SK-N-SH (cell line): Measurements from ENCODE around the gene CD99L2.

Experiments
- CHD2 ChIP-seq: fragments of 150-350 bp; IDR thresholded peaks from 2 replicates; pipeline ENCODE4 v1.6.1; 2018; ENCODE audit warnings: low read length; ENCODE audit not compliant: partially characterized antibody
- EP300 ChIP-seq, 2 experiments: IDR thresholded peaks; 2 replicates each; pipeline versions ENCODE4 v1.4.0 to v1.6.1; 2012; ENCODE audit warnings: borderline replicate concordance in 1 of 2, low read depth in 1 of 2, low read length in 1 of 2
- EZH2phosphoT487 ChIP-seq: fragments of 200-600 bp; sonication (generic); IDR thresholded peaks from 2 replicates; pipeline ENCODE4 v1.6.1; 2017; ENCODE audit warnings: low read depth, mixed run types, mild to moderate bottlenecking, antibody characterized with exemption, moderate library complexity, borderline replicate concordance
- MXI1 ChIP-seq: IDR thresholded peaks from 2 replicates; pipeline ENCODE4 v1.6.1; 2012; ENCODE audit warnings: mild to moderate bottlenecking, low read depth, low read length, improper control_type of control experiment
- NFIC ChIP-seq: IDR thresholded peaks from 2 replicates; pipeline ENCODE4 v1.4.0; 2012; ENCODE audit warnings: borderline replicate concordance
- POLR2AphosphoS5 ChIP-seq: IDR thresholded peaks from 2 replicates; pipeline ENCODE4 v1.6.1; 2012; ENCODE audit warnings: low read depth, low read length
- RXRA ChIP-seq: IDR thresholded peaks from 2 replicates; pipeline ENCODE4 v1.4.0; 2012; ENCODE audit warnings: low read depth, mild to moderate bottlenecking, borderline replicate concordance
- SIN3A ChIP-seq: IDR thresholded peaks from 2 replicates; pipeline ENCODE4 v1.6.1; 2012; ENCODE audit warnings: low read depth, mild to moderate bottlenecking, low read length, moderate library complexity, borderline replicate concordance
- SMC3 ChIP-seq: IDR thresholded peaks from 2 replicates; pipeline ENCODE4 v1.6.1; 2012; ENCODE audit warnings: low read depth, low read length, improper control_type of control experiment
- TAF1 ChIP-seq: IDR thresholded peaks from 2 replicates; pipeline ENCODE4 v1.6.1; 2012; ENCODE audit warnings: low read depth, mild to moderate bottlenecking, low read length, moderate library complexity, borderline replicate concordance
- TEAD4 ChIP-seq: IDR thresholded peaks from 2 replicates; pipeline ENCODE4 v1.4.0; 2012; ENCODE audit warnings: mild to moderate bottlenecking, borderline replicate concordance; ENCODE audit not compliant: insufficient read depth
- YY1 ChIP-seq: IDR thresholded peaks from 2 replicates; pipeline ENCODE4 v1.4.0; 2012; ENCODE audit warnings: low read depth, mild to moderate bottlenecking
- TF ChIP-seq, protein P1 (sequence below): fragments of 200-600 bp; sonication (generic); IDR thresholded peaks from 2 replicates; pipeline ENCODE4 v1.6.1; 2017; ENCODE audit warnings: antibody characterized with exemption, mild to moderate bottlenecking, moderate library complexity
- TF ChIP-seq, protein P2 (sequence below): IDR thresholded peaks from 2 replicates; pipeline ENCODE4 v1.4.0; 2012; ENCODE audit warnings: low read depth

DNA sequence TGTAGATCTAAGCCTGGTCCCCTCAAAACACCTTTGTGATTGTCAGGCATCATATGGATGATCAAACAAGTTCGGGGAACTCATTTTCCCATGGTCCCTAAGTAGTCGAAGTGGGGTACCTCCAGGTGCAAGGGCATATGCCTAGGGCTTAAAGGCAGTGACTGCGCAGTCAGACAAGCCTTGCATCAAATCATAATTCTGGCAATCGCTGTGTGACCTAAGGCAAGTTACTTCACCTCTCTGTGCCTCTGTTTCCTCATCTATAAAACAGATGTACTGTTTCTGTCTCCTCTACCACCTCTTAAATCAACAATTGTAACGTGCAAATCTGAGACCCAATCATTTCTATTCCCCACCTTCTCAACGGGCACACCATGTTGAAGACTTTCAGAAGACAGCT is 1.8 kb downstream of the CD99L2 start:
- no peak for TF ChIP-seq YY1
- no peak for TF ChIP-seq NFIC
- TF ChIP-seq CHD2 = no peak
- TF ChIP-seq, protein P1, sequence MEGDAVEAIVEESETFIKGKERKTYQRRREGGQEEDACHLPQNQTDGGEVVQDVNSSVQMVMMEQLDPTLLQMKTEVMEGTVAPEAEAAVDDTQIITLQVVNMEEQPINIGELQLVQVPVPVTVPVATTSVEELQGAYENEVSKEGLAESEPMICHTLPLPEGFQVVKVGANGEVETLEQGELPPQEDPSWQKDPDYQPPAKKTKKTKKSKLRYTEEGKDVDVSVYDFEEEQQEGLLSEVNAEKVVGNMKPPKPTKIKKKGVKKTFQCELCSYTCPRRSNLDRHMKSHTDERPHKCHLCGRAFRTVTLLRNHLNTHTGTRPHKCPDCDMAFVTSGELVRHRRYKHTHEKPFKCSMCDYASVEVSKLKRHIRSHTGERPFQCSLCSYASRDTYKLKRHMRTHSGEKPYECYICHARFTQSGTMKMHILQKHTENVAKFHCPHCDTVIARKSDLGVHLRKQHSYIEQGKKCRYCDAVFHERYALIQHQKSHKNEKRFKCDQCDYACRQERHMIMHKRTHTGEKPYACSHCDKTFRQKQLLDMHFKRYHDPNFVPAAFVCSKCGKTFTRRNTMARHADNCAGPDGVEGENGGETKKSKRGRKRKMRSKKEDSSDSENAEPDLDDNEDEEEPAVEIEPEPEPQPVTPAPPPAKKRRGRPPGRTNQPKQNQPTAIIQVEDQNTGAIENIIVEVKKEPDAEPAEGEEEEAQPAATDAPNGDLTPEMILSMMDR = no peak
- no peak for TF ChIP-seq TEAD4
- TF ChIP-seq, protein P2, sequence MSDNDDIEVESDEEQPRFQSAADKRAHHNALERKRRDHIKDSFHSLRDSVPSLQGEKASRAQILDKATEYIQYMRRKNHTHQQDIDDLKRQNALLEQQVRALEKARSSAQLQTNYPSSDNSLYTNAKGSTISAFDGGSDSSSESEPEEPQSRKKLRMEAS = no peak
- TF ChIP-seq POLR2AphosphoS5 = no peak
- no peak for TF ChIP-seq SMC3
- no peak for TF ChIP-seq TAF1
- TF ChIP-seq EP300 (IDR thresholded peaks at IDR 0.05; ENCODE audit: borderline replicate concordance in 1 of 2, low read depth in 1 of 2, low read length in 1 of 2) = no peak
- no peak for TF ChIP-seq MXI1
- no peak for TF ChIP-seq EZH2phosphoT487
- TF ChIP-seq RXRA = no peak
- no peak for TF ChIP-seq SIN3A
